GM06990 (cell line): ENCODE results near the gene FDPS.
"Not testable (repeated sequence)": the region's sequence is repeated elsewhere in the genome, so short reads cannot be mapped to it uniquely, and the experiment has no call there.

Experiments
- DNase-seq: peaks from one replicate; pipeline ENCODE4 v3.0.0-alpha.2; 2011; ENCODE audit not compliant: insufficient read length; ENCODE audit errors: extremely low read depth
- H3K27me3 ChIP-seq: replicated peaks from 2 replicates; pipeline ENCODE4 v1.6.0; 2011; ENCODE audit warnings: low read length; ENCODE audit not compliant: control insufficient read depth, insufficient read depth
- H3K36me3 ChIP-seq: 2 replicates; pipeline ENCODE4 v1.5.1; 2011; ENCODE audit warnings: low read length; ENCODE audit not compliant: control insufficient read depth, insufficient read depth
- H3K4me3 ChIP-seq: replicated peaks from 2 replicates; pipeline ENCODE4 v1.5.1; 2011; ENCODE audit warnings: low read depth, mild to moderate bottlenecking, control low read depth, low read length
- CTCF ChIP-seq: IDR thresholded peaks from 2 replicates; pipeline ENCODE4 v1.5.1; 2011; ENCODE audit warnings: low read length, control low read depth, mild to moderate bottlenecking, inconsistent platforms; ENCODE audit not compliant: insufficient read depth, poor library complexity, severe bottlenecking

The FDPS gene

GRCh38 chr1:155282488-155283091, 26.1 kb upstream of the FDPS start:
- no peak for TF ChIP-seq CTCF
- H3K27me3 ChIP-seq, result no peaks in the 10 kb centered on the region
- no peak overlapping the region for H3K4me3 ChIP-seq
- no peaks in the 10 kb centered on the region for H3K36me3 ChIP-seq
- DNase-seq, result no peak

DNA sequence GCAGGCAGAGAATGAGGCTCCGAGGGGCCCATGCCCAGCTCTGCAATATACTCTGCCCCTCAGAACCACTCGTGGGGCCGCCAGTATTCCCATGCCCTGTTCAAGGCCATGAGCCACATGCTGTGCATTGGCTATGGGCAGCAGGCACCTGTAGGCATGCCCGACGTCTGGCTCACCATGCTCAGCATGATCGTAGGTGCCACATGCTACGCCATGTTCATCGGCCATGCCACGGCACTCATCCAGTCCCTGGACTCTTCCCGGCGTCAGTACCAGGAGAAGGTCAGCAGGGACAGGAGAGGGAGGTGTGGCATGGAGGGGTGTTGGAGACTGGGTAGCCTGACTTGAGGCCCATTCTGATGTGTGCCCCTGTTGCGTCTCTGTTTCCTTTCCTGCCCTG, 24.2 kb upstream of the FDPS start:
- Histone ChIP-seq H3K36me3 (no peaks in the 10 kb centered on the region), H3K27me3 (no peaks in the 10 kb centered on the region), H3K4me3 (no peak overlapping the region)
- TF ChIP-seq CTCF, result no peak
- DNase-seq, result no peak

GRCh38 chr1:155285063-155285462, 23.6 kb upstream of the FDPS start:
- no peak for DNase-seq
- no peak for TF ChIP-seq CTCF
- Histone ChIP-seq H3K36me3 (no peaks in the 10 kb centered on the region), H3K27me3 (no peaks in the 10 kb centered on the region), H3K4me3 (no peak overlapping the region)

DNA sequence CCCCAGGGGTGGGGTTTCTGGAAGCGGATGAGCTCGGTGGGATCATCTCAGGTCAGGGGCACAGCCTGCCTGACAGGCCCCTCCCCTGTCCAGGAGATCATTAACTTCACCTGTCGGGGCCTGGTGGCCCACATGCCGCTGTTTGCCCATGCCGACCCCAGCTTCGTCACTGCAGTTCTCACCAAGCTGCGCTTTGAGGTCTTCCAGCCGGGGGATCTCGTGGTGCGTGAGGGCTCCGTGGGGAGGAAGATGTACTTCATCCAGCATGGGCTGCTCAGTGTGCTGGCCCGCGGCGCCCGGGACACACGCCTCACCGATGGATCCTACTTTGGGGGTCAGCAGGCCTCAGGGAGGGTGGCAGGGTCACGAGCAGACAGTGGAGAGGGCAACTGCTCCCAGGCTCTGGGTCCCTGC, 23.0 kb upstream of the FDPS start:
- Histone ChIP-seq H3K27me3 (no peaks in the 10 kb centered on the region), H3K36me3 (no peaks in the 10 kb centered on the region), H3K4me3 (no peak overlapping the region)
- no peak for DNase-seq
- no peak for TF ChIP-seq CTCF

- no peak for DNase-seq
- Histone ChIP-seq H3K27me3 (no peaks in the 10 kb centered on the region), H3K4me3 (no peak overlapping the region), H3K36me3 (no peaks in the 10 kb centered on the region)
- no peak for TF ChIP-seq CTCF
These were observed 22.1 kb upstream of the FDPS start for GRCh38 chr1:155286544-155286943.

DNA sequence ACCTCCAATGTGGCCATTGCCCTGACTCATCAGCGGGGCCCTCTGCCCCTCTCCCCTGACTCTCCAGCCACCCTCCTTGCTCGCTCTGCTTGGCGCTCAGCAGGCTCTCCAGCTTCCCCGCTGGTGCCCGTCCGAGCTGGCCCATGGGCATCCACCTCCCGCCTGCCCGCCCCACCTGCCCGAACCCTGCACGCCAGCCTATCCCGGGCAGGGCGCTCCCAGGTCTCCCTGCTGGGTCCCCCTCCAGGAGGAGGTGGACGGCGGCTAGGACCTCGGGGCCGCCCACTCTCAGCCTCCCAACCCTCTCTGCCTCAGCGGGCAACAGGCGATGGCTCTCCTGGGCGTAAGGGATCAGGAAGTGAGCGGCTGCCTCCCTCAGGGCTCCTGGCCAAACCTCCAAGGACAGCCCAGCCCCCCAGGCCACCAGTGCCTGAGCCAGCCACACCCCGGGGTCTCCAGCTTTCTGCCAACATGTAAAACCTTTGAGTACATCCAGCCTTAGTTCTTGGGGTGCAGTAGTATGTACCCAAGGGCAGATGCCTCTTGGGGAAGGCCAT, 20.6 kb upstream of the FDPS start:
- Histone ChIP-seq H3K27me3 (no peaks in the 10 kb centered on the region), H3K36me3 (no peaks in the 10 kb centered on the region), H3K4me3 (no peak overlapping the region)
- DNase-seq, result no peak
- no peak for TF ChIP-seq CTCF

DNA sequence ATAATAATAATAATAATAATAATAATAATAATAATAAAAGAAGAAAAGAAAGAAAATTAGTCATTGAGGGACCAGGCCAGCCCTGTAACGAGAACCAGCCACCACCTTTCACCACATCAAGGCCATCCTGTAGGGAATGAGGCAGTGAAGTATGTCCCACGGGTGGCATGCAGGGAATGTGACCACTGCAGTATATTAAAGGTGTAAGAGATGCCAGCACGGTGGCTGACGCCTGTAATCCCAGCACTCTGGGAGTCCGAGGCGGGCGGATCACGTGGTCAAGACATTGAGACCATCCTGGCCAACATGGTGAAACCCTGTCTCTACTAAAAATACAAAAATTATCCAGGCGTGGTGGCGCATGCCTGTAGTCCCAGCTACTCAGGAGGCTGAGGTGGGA, 17.7 kb upstream of the FDPS start:
- not testable (repeated sequence) for DNase-seq, H3K36me3 ChIP-seq, H3K27me3 ChIP-seq, H3K4me3 ChIP-seq
